ENCODE results near the gene TMEM232. TPM values are rescaled to one million over a fixed set of nuclear protein-coding genes. Genes with fewer than 3 reads are reported as not detected.

TMEM232 gene
- total RNA-seq, 1 experiment from 2014 or later: 1.3 TPM

DNA sequence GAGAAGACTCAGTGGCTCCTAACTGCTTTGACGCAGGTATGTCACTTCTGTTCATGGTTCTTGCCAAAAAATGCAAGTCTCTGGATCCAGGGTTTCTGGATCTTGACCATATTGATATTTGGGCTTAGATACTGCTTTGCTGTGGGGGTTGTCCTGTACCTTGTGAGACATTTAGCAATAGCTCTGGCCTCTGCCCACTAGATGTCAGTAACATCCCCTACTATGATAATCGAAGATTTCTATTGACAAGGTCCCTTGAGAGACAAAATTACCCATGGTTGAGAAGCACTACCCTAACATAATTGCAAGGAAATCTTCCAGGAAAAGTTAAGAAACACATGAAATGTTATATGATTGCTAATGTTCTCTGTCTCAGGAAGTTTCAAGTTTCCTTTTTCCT is 285.4 kb downstream of the TMEM232 start (continued):
- TF ChIP-seq JAZF1 (CRISPR knock-in tag; IDR thresholded peaks at IDR 0.05): no peak
- no peak for TF ChIP-seq E2F5 (CRISPR knock-in tag; IDR thresholded peaks at IDR 0.05)
- no peak for TF ChIP-seq TCF7 (CRISPR knock-in tag; IDR thresholded peaks at IDR 0.05; ENCODE audit: low read depth)
- no peak for TF ChIP-seq MAX (CRISPR knock-in tag; IDR thresholded peaks at IDR 0.05)
- TF ChIP-seq NR3C1 (CRISPR knock-in tag; conservative IDR thresholded peaks at IDR 0.05; ENCODE audit: low read depth): no peak
- TF ChIP-seq CREM (CRISPR knock-in tag; IDR thresholded peaks at IDR 0.05): no peak
- no peak for TF ChIP-seq USF1 (CRISPR knock-in tag; IDR thresholded peaks at IDR 0.05)
- TF ChIP-seq, protein P1, sequence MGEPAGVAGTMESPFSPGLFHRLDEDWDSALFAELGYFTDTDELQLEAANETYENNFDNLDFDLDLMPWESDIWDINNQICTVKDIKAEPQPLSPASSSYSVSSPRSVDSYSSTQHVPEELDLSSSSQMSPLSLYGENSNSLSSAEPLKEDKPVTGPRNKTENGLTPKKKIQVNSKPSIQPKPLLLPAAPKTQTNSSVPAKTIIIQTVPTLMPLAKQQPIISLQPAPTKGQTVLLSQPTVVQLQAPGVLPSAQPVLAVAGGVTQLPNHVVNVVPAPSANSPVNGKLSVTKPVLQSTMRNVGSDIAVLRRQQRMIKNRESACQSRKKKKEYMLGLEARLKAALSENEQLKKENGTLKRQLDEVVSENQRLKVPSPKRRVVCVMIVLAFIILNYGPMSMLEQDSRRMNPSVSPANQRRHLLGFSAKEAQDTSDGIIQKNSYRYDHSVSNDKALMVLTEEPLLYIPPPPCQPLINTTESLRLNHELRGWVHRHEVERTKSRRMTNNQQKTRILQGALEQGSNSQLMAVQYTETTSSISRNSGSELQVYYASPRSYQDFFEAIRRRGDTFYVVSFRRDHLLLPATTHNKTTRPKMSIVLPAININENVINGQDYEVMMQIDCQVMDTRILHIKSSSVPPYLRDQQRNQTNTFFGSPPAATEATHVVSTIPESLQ (CRISPR knock-in tag; IDR thresholded peaks at IDR 0.05): no peak

- TF ChIP-seq ESRRA (CRISPR knock-in tag; IDR thresholded peaks at IDR 0.05; ENCODE audit: borderline replicate concordance): no peak
- H3K27ac Mint-ChIP-seq: no peak overlapping the region
- ChIA-PET POLR2A (no interaction called here), CTCF (interaction anchor here (1.1 kb wide), 1 partner anchor 184 kb away, joined by 5 read pairs; no protein-coding TSS in a partner anchor)
- H3K4me3 Mint-ChIP-seq: no peak overlapping the region
- no peaks in the 10 kb centered on the region for H3K9me3 Mint-ChIP-seq
- no peaks in the 10 kb centered on the region for H3K36me3 Mint-ChIP-seq
- ATAC-seq: no peak
- no peak for DNase-seq (ENCODE audit: low spot score)
- H3K27me3 Mint-ChIP-seq (ENCODE audit: low read depth): peaks cover 9% of the 10 kb centered on the region; the same call in 1 of the 2 replicates
- peaks cover 3% of the 10 kb centered on the region for H3K4me1 Mint-ChIP-seq
Measured at GRCh38 chr5:110440058-110440457, 286.4 kb downstream of the TMEM232 start.

GRCh38 chr5:110439296-110439695 is 287.2 kb downstream of the TMEM232 start:
- DNase-seq (ENCODE audit: low spot score): no peak
- Mint-ChIP-seq H3K4me3 (no peak overlapping the region), H3K27me3 (ENCODE audit: low read depth) (peaks cover 9% of the 10 kb centered on the region; the same call in 1 of the 2 replicates), H3K36me3 (no peaks in the 10 kb centered on the region), H3K27ac (no peak overlapping the region), H3K4me1 (peaks cover 3% of the 10 kb centered on the region), H3K9me3 (no peaks in the 10 kb centered on the region)
- TF ChIP-seq FOXP1 (CRISPR knock-in tag; IDR thresholded peaks at IDR 0.05; ENCODE audit: borderline replicate concordance): no peak
- TF ChIP-seq ZNF232 (CRISPR knock-in tag; IDR thresholded peaks at IDR 0.05): no peak
- CTCF ChIA-PET: no interaction called here
- no peak for ATAC-seq
- POLR2A ChIA-PET: no interaction called here

GRCh38 chr5:110435207-110435606 is 291.3 kb downstream of the TMEM232 start:
- ATAC-seq (no peak), DNase-seq (ENCODE audit: low spot score) (no peak)
- H3K4me1 Mint-ChIP-seq: no peaks in the 10 kb centered on the region
- CTCF ChIA-PET: no interaction called here
- peaks cover 11% of the 10 kb centered on the region; the same call in 1 of the 2 replicates for H3K9me3 Mint-ChIP-seq
- POLR2A ChIA-PET: no interaction called here
- no peak overlapping the region for H3K4me3 Mint-ChIP-seq
- no peak overlapping the region for H3K27ac Mint-ChIP-seq
- H3K27me3 Mint-ChIP-seq (ENCODE audit: low read depth): no peaks in the 10 kb centered on the region
- no peaks in the 10 kb centered on the region for H3K36me3 Mint-ChIP-seq
- TF ChIP-seq E2F5 (CRISPR knock-in tag; IDR thresholded peaks at IDR 0.05) (no peak), GRHL2 (CRISPR knock-in tag; IDR thresholded peaks at IDR 0.05; ENCODE audit: insufficient replicate concordance, severe bottlenecking) (no peak), ZNF219 (CRISPR knock-in tag; IDR thresholded peaks at IDR 0.05; ENCODE audit: borderline replicate concordance) (no peak), ZNF416 (CRISPR knock-in tag; IDR thresholded peaks at IDR 0.05) (no peak), CDX4 (CRISPR knock-in tag; IDR thresholded peaks at IDR 0.05; ENCODE audit: borderline replicate concordance) (no peak), NR3C1 (CRISPR knock-in tag; conservative IDR thresholded peaks at IDR 0.05; ENCODE audit: low read depth) (no peak), RORB (CRISPR knock-in tag; IDR thresholded peaks at IDR 0.05) (no peak), HMGA2 (CRISPR knock-in tag; IDR thresholded peaks at IDR 0.05) (no peak), MXD4 (CRISPR knock-in tag; IDR thresholded peaks at IDR 0.05; ENCODE audit: borderline replicate concordance) (no peak), ZNF138 (CRISPR knock-in tag; conservative IDR thresholded peaks at IDR 0.05) (no peak), MAX (CRISPR knock-in tag; IDR thresholded peaks at IDR 0.05) (no peak)
- TF ChIP-seq, protein P2, sequence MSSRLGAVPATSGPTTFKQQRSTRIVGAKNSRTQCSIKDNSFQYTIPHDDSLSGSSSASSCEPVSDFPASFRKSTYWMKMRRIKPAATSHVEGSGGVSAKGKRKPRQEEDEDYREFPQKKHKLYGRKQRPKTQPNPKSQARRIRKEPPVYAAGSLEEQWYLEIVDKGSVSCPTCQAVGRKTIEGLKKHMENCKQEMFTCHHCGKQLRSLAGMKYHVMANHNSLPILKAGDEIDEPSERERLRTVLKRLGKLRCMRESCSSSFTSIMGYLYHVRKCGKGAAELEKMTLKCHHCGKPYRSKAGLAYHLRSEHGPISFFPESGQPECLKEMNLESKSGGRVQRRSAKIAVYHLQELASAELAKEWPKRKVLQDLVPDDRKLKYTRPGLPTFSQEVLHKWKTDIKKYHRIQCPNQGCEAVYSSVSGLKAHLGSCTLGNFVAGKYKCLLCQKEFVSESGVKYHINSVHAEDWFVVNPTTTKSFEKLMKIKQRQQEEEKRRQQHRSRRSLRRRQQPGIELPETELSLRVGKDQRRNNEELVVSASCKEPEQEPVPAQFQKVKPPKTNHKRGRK (CRISPR knock-in tag; IDR thresholded peaks at IDR 0.05; ENCODE audit: borderline replicate concordance): no peak
- TF ChIP-seq, protein P3, sequence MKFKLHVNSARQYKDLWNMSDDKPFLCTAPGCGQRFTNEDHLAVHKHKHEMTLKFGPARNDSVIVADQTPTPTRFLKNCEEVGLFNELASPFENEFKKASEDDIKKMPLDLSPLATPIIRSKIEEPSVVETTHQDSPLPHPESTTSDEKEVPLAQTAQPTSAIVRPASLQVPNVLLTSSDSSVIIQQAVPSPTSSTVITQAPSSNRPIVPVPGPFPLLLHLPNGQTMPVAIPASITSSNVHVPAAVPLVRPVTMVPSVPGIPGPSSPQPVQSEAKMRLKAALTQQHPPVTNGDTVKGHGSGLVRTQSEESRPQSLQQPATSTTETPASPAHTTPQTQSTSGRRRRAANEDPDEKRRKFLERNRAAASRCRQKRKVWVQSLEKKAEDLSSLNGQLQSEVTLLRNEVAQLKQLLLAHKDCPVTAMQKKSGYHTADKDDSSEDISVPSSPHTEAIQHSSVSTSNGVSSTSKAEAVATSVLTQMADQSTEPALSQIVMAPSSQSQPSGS (CRISPR knock-in tag; IDR thresholded peaks at IDR 0.05; ENCODE audit: borderline replicate concordance, low read depth): no peak

Measured in WTC11 (cell line).